Ishikawa (cell line): Measurements from ENCODE around the gene MC1R.

Experiments used
- CEBPB ChIP-seq: IDR thresholded peaks from 2 replicates; pipeline ENCODE4 v1.6.1; 2012
- CREB1 ChIP-seq: IDR thresholded peaks from 2 replicates; pipeline ENCODE4 v1.6.1; 2012; ENCODE audit warnings: low read depth
- EGR1 ChIP-seq: IDR thresholded peaks from 2 replicates; pipeline ENCODE4 v1.6.1; 2012
- EP300 ChIP-seq: IDR thresholded peaks from 2 replicates; pipeline ENCODE4 v1.6.1; 2012; ENCODE audit warnings: borderline replicate concordance
- FOXM1 ChIP-seq: IDR thresholded peaks from 2 replicates; pipeline ENCODE4 v1.6.1; 2012; ENCODE audit warnings: low read depth, borderline replicate concordance
- MAX ChIP-seq: IDR thresholded peaks from 2 replicates; pipeline ENCODE4 v1.6.1; 2012
- NFIC ChIP-seq: IDR thresholded peaks from 2 replicates; pipeline ENCODE4 v1.6.1; 2012
- RAD21 ChIP-seq: IDR thresholded peaks from 2 replicates; pipeline ENCODE4 v1.6.1; 2012; ENCODE audit warnings: low read depth
- TAF1 ChIP-seq: IDR thresholded peaks from 2 replicates; pipeline ENCODE4 v1.6.1; 2012; ENCODE audit warnings: low read depth, mild to moderate bottlenecking
- TCF12 ChIP-seq: IDR thresholded peaks from 2 replicates; pipeline ENCODE4 v1.6.1; 2012; ENCODE audit warnings: low read depth
- YY1 ChIP-seq: IDR thresholded peaks from 2 replicates; pipeline ENCODE4 v1.6.1; 2012; ENCODE audit warnings: low read depth
- ZBTB7A ChIP-seq: IDR thresholded peaks from 2 replicates; pipeline ENCODE4 v1.6.1; 2012; ENCODE audit warnings: low read depth
- TF ChIP-seq, protein P1 (sequence below): IDR thresholded peaks from 2 replicates; pipeline ENCODE4 v1.6.1; 2012
- TF ChIP-seq, protein P2 (sequence below): IDR thresholded peaks from 2 replicates; pipeline ENCODE4 v1.6.1; 2012; ENCODE audit warnings: low read depth, mild to moderate bottlenecking

MC1R gene

DNA sequence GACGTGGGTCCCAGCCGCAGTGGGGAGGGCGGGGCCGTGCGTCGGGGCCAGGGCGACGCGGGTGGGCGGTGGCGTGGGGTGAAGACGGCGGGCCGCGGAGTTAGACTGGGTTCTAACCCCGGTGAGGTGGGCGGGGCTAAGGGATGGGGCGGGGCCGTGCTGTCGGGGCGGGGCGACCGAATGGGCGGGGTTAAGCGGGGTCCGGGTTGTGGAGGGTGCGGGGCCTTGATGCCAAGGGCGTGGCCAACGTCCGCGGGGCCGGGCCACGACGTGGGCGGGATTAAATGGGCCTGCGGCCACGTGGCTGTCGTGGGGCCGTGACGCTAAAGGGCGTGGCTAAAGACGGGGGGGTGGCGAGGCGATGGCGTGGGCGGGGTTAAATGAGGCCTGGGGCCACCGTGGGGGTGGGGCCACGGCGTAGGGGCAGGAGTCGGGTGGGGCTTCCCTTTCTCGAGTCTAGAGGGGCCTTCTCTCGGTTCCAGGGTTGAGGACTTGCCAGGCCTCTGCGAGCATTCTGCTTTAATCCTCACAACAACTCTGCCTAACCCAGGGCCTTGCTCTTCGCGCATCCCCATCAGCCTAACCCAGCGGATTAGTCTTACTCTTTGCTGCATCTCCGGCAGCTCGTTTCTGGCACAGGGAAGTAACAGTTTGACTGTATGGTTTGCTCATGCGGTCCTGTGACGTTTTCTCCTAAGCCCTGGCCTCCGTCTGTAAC lies 44.5 kb upstream of the MC1R start:
- no peak for TF ChIP-seq ZBTB7A
- peak; percentile 85 for TF ChIP-seq EGR1
- peak; percentile 88 for TF ChIP-seq MAX
- TF ChIP-seq CREB1: peak; percentile 65; the same call in 1 of the 2 replicates
- TF ChIP-seq NFIC: no peak
- TF ChIP-seq, protein P1, sequence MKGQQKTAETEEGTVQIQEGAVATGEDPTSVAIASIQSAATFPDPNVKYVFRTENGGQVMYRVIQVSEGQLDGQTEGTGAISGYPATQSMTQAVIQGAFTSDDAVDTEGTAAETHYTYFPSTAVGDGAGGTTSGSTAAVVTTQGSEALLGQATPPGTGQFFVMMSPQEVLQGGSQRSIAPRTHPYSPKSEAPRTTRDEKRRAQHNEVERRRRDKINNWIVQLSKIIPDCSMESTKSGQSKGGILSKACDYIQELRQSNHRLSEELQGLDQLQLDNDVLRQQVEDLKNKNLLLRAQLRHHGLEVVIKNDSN: peak; percentile 93

DNA sequence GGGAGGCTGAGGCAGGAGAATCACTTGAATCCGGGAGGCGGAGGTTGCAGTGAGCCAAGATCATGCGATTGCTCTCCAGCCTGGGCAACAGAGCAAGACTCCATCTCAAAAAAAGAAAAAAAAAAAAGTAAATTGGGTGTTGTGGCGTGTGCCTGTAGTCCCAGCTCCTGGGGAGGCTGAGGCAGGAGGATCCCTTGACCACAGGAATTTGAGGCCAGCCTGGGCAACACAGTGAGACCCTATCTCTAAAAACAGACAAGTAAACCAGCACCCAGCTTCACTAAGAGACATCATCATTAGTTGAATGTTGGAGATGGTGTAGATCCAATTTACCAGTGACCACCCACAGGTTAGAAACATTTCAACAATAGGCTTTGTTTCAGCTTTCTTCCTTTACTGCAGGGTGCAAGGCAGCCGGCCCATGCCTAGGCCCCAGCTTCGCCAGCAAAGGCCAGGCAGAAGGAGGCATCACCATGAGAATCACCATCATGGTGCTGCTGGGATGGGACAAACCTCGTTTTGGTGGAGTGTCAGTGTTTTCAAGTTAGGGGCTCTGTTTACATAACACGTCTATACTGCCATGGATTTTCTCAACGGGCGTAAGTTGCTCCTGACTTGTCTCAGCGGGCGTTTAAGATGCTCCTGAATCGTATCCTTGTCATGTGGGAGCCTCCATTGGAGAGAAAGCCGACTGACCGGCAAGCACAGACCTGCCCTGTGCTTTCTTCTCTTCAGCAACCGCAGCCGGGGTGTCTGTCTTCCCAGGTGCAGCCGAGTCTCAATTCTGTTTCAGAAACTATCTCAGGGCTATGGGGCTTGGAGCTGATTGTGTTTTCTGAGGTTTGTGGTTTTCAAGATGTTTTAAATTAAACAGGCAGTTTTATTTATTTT lies 37.9 kb upstream of the MC1R start:
- TF ChIP-seq YY1 (no peak), EP300 (no peak), CREB1 (no peak), EGR1 (no peak), ZBTB7A (no peak), FOXM1 (no peak), CEBPB (no peak), NFIC (no peak), TAF1 (no peak), TCF12 (no peak), MAX (no peak)
- TF ChIP-seq, protein P1: no peak
- TF ChIP-seq, protein P2, sequence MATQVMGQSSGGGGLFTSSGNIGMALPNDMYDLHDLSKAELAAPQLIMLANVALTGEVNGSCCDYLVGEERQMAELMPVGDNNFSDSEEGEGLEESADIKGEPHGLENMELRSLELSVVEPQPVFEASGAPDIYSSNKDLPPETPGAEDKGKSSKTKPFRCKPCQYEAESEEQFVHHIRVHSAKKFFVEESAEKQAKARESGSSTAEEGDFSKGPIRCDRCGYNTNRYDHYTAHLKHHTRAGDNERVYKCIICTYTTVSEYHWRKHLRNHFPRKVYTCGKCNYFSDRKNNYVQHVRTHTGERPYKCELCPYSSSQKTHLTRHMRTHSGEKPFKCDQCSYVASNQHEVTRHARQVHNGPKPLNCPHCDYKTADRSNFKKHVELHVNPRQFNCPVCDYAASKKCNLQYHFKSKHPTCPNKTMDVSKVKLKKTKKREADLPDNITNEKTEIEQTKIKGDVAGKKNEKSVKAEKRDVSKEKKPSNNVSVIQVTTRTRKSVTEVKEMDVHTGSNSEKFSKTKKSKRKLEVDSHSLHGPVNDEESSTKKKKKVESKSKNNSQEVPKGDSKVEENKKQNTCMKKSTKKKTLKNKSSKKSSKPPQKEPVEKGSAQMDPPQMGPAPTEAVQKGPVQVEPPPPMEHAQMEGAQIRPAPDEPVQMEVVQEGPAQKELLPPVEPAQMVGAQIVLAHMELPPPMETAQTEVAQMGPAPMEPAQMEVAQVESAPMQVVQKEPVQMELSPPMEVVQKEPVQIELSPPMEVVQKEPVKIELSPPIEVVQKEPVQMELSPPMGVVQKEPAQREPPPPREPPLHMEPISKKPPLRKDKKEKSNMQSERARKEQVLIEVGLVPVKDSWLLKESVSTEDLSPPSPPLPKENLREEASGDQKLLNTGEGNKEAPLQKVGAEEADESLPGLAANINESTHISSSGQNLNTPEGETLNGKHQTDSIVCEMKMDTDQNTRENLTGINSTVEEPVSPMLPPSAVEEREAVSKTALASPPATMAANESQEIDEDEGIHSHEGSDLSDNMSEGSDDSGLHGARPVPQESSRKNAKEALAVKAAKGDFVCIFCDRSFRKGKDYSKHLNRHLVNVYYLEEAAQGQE: no peak

DNA sequence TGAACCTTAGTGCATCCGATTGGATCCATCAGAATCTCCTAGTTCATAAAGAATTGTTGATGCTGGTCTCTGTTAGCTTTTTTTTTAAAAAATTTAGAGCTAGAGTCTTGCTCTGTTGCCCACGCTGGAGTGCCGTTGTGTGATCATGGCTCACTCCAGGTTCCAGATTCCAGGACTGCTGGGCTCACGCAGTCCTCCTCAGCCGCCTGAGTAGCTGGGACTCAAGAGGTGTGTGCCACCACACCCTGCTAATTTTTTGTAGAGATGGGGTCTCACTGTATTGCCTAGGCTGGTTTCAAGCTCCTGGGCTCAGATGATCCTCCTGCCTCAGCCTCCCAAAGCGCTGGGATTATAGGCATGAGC lies 37.3 kb upstream of the MC1R start:
- TF ChIP-seq CREB1 (no peak), FOXM1 (no peak), EP300 (no peak), CEBPB (no peak), NFIC (no peak), TAF1 (no peak), YY1 (no peak)
- TF ChIP-seq, protein P1: no peak
- TF ChIP-seq, protein P2: no peak

GRCh38 chr16:89883346-89884040 lies 35.2 kb upstream of the MC1R start:
- TF ChIP-seq NFIC (no peak), RAD21 (no peak), FOXM1 (no peak), ZBTB7A (no peak), CEBPB (no peak), MAX (no peak)
- TF ChIP-seq, protein P1: no peak

DNA sequence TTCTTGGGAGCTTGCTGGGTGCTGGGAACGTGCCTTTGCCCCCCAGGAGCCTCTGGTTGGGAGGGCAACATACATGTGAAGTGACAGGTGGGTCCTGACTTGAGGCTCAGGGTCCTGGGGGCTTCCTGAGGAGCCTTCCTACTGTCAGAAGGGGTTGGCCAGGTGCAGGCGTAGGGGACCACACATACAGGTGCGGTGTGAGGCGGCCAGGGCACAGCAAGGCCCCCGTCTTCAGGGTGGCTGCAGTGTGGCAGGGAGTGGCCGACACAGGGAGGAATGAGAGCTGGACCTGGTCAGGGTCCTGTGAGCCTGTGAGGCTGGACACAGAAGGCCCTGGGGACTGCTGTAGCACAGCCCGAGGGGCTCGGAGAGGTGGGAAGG lies 34.6 kb upstream of the MC1R start:
- TF ChIP-seq CEBPB: no peak
- TF ChIP-seq NFIC: no peak
- TF ChIP-seq, protein P2: no peak
- no peak for TF ChIP-seq YY1
- TF ChIP-seq TCF12: no peak
- no peak for TF ChIP-seq RAD21
- no peak for TF ChIP-seq FOXM1
- TF ChIP-seq EGR1: no peak
- TF ChIP-seq MAX: no peak
- no peak for TF ChIP-seq ZBTB7A
- TF ChIP-seq TAF1: no peak
- TF ChIP-seq EP300: no peak
- no peak for TF ChIP-seq CREB1
